Keratinocyte (primary cell): ENCODE results near the gene CLDN9.

Experiments used
- CTCF ChIP-seq, 3 experiments: IDR thresholded peaks in 1 of 3; conservative IDR thresholded peaks in 1 of 3; optimal IDR thresholded peaks in 1 of 3; 2 replicates in 2 of 3; 3 replicates in 1 of 3; pipeline versions ENCODE3 to v1.5.1; 2011; ENCODE audit warnings: low read length in 3 of 3, mild to moderate bottlenecking in 3 of 3, moderate library complexity in 2 of 3, control low read depth in 1 of 3, inconsistent platforms in 1 of 3; ENCODE audit not compliant: insufficient read depth in 2 of 3; ENCODE audit errors: extremely low read depth in 1 of 3
- EZH2 ChIP-seq: IDR thresholded peaks from one replicate; pipeline ENCODE4 v1.6.1; 2012; ENCODE audit warnings: inconsistent platforms, mild to moderate bottlenecking, low read length, moderate library complexity

GRCh38 chr16:3029491-3030221 is 16.9 kb downstream of the CLDN9 start:
- TF ChIP-seq CTCF (optimal IDR thresholded peaks at IDR 0.05 in 1 of 3, IDR thresholded peaks at IDR 0.05 in 1 of 3, conservative IDR thresholded peaks at IDR 0.05 in 1 of 3; ENCODE audit: extremely low read depth in 1 of 3, insufficient read depth in 2 of 3, low read length in 3 of 3) = no peak
- TF ChIP-seq EZH2 = no peak
